Measurements from ENCODE around the gene PPP1R13L. TPM values are rescaled to one million over a fixed set of nuclear protein-coding genes. Genes with fewer than 3 reads are reported as not detected.

Gene PPP1R13L
- polyA plus RNA-seq: 10 to 100 TPM; 11.1 to 36.5 (median 14.5) TPM

GRCh38 chr19:45404557-45405434, at the start of gene PPP1R13L:
Gene PPP1R13L (minus strand): TSS chr19:45405069. CDS start chr19:45398318, 6,751 bp downstream.
- 2 to 9% (median 5%) methylated on average over 46 of the region's 46 CpGs for WGBS, 3 donors
- H3K27ac ChIP-seq (ENCODE audit: low read depth, low read length): peak within 1 kb of the TSS; percentile 23

GRCh38 chr19:45451850-45452387, 47.0 kb upstream of the PPP1R13L start:
- no peak overlapping the region for H3K27ac ChIP-seq (ENCODE audit: low read depth, low read length)
- 76 to 82% (median 80%) methylated on average over 12 of the region's 12 CpGs for WGBS, 3 donors

DNA sequence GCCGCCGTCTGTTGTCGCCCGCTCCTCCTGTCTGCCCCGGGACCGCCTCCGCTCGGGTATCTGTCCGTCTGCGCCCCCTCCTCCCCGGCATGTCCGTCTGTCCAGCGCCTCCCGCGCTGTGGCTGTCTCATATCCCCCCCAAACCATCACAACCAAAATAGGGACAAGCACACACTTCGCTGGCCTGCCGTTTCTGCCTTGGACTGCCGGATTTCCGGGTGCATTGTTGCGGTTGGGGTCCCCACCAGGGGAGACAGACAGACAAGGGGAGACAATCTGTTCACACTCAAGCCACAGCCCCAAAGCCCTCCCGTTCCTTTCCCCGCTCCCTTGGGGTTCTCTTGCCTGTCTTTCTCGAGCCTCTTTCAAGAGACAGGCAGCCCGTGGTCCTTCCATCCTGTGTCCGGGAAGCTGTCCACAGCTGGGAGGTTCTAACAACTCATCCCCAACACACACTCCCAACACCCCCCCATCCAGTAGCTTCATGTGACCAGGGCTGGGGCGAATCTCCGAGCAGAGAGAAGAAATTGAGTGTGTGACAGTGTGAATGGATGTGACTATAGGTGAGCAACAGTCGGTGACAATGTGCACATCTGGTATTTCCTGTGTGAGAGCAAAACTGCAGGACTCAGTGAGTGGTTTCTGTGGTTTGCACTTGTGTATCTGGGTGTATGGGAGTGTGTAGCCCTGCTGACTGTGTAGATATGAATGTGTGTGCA, 46.4 kb upstream of the PPP1R13L start:
- H3K27ac ChIP-seq (ENCODE audit: low read depth, low read length): no peak overlapping the region
- WGBS, 3 donors: 3 to 9% (median 4%) methylated on average over 21 to 28 of the region's 28 CpGs

DNA sequence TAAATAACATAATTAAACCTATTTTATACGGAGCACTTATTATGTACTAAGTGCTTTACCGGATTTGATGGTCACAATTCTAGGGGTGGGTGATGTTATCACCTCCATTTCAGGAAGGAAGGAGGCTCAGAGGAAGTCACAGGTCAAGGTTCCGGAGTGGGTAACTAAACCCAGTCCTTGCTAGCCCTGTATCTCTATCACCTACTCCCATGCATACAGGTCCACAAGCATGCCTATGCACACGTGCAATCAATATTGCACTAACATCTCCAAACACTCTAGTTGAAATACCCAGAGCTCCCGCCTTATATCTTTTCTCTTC, 45.1 kb upstream of the PPP1R13L start:
- 17 to 23% (median 19%) methylated on average over 5 of the region's 5 CpGs for WGBS, 3 donors
- no peak overlapping the region for H3K27ac ChIP-seq (ENCODE audit: low read depth, low read length)

GRCh38 chr19:45448887-45449299, 44.0 kb upstream of the PPP1R13L start:
- 71 to 77% (median 72%) methylated on average over 7 of the region's 7 CpGs for WGBS, 3 donors

GRCh38 chr19:45448425-45448756, 43.5 kb upstream of the PPP1R13L start:
- WGBS, 3 donors: 84 to 93% (median 88%) methylated on average over 3 of the region's 3 CpGs
- H3K27ac ChIP-seq (ENCODE audit: low read depth, low read length): no peak overlapping the region

More at GRCh38 chr19:45448887-45449299, 44.0 kb upstream of the PPP1R13L start:
- no peak overlapping the region for H3K27ac ChIP-seq (ENCODE audit: low read depth, low read length)

- H3K27ac ChIP-seq (ENCODE audit: low read depth, low read length): no peak overlapping the region
- 68 to 88% (median 82%) methylated on average over 7 of the region's 7 CpGs for WGBS, 3 donors
Observed at GRCh38 chr19:45446944-45447343, 42.1 kb upstream of the PPP1R13L start.

DNA sequence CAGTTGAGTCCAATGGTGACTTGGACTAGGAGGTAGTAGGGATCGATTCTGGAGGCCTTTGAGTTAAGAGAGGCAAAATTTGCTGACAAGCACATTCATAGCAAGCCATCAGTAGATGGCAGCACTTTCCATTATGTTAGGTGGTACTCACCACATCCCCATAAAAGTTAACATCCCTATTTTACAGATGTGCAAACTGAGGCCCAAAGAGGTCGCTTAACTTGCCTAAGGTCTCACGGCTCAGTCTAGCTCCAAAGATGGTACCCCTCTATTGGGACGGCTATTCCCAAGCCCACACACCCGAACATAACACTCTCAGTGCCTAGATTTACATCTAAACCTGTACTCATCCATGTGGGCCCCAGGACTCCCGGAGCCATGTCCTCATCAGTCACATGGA, 41.4 kb upstream of the PPP1R13L start:
- WGBS, 3 donors: 83 to 86% (median 83%) methylated on average over 6 of the region's 6 CpGs
- H3K27ac ChIP-seq (ENCODE audit: low read depth, low read length): no peak overlapping the region

- WGBS, 3 donors: 95 to 97% (median 95%) methylated on average over 4 of the region's 4 CpGs
- H3K27ac ChIP-seq (ENCODE audit: low read depth, low read length): no peak overlapping the region
Observed at GRCh38 chr19:45445139-45445538, 40.3 kb upstream of the PPP1R13L start.

GRCh38 chr19:45444318-45445041, 39.6 kb upstream of the PPP1R13L start:
- H3K27ac ChIP-seq (ENCODE audit: low read depth, low read length): peak overlapping the region; percentile 71
- WGBS, 3 donors: 11 to 14% (median 11%) methylated on average over 33 to 47 of the region's 47 CpGs

GRCh38 chr19:45443462-45444317, 38.8 kb upstream of the PPP1R13L start:
- 1% methylated on average over 46 to 48 of the region's 49 CpGs for WGBS, 3 donors
- H3K27ac ChIP-seq (ENCODE audit: low read depth, low read length): peak overlapping the region; percentile 71

DNA sequence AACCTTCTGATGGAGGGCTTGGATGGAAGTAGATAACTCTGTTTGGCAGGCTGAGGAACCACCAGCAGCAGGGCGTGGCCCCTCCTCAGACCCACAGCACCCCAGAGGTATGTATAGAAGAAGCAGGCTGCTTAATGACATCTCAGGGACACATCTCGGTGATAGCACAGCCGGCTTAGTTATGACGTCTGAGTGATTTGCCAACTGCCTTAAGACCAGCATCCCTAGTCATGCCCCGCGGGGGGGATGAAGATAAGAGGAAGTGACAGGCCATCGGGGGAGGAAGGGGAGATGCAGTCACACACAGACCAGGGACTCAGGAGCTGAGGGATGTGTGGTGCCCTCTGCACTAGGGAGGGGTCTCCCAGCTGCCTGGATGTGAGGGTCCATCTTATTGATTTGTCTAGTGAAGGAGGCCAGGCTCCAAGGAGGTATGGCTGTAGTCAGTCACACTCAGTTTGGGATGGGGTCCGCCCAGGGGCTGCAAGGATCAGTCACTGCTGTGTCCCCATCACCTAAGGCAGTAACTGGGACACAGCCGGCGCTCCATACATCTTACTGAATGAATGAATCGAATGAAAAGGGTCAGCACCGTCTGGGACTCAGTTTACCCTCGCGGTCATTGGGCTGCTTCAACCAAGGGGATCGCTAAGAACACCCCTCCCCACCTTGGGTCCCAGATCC, 38.1 kb upstream of the PPP1R13L start:
- no peak overlapping the region for H3K27ac ChIP-seq (ENCODE audit: low read depth, low read length)
- 11 to 16% (median 12%) methylated on average over 15 of the region's 15 CpGs for WGBS, 3 donors

DNA sequence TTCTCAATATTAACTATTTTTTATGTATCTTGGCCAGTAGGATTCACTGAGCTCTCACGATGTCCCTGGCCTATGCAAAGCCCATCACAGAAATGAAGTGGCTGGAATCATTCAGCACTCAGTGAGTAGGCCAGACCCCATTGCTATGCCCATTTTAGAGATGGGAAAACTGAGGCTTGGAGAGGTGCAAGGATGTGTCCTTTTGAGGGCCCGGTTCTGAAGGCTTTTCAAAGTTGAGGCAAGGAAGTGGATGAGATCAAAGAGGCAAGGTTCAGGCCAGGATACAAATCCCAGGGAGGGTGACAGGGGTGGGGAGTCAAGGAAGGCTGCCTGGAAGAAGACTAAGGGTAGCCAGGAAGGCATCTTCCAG, 37.5 kb upstream of the PPP1R13L start:
- no peak overlapping the region for H3K27ac ChIP-seq (ENCODE audit: low read depth, low read length)
- WGBS, 3 donors: 72 to 80% (median 79%) methylated on average over 2 of the region's 2 CpGs

- 82 to 93% (median 92%) methylated on average over 9 of the region's 9 CpGs for WGBS, 3 donors
- no peak overlapping the region for H3K27ac ChIP-seq (ENCODE audit: low read depth, low read length)
Observed at GRCh38 chr19:45440873-45441654, 36.2 kb upstream of the PPP1R13L start.

GRCh38 chr19:45440259-45440638, 35.4 kb upstream of the PPP1R13L start:
- 65 to 70% (median 68%) methylated on average over 9 of the region's 9 CpGs for WGBS, 3 donors
- H3K27ac ChIP-seq (ENCODE audit: low read depth, low read length): no peak overlapping the region

DNA sequence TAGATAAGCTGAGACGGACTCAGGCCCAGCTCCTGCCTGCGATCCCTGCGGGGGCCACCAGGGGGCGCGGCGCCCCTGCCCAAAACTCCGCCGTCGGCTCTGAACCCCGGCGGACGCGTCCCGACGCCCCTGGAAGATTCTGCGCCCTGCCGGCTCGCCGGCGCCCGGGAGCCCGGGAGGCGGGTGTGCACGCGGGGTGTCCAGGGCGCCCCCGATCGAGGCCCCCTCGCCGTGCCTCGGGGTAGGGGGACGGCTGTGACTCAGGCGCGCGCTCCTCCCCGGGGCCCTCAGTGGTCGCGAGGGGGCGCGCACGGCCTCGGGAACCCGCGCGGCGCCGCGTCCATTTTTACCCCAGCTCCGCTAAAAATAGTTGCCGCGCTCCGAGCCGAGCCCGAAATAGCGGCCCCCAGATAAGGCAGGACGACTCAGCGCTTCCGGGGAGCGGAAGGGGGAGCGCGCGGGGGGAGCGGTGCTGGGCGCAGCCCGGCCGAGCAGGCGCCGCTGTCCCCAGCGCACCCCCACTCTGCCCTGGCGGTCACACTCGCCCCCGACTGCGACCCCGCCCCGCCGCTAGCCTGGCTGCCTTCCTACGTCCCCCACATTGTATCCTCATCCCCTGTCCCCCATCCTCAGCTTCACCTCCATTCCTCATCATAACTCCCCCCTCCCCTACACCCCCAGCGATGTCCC, 34.8 kb upstream of the PPP1R13L start:
- 0 to 1% (median 1%) methylated on average over 44 to 78 of the region's 78 CpGs for WGBS, 3 donors

More for the DNA sequence above, 34.8 kb upstream of the PPP1R13L start:
- peak overlapping the region; percentile 61 for H3K27ac ChIP-seq (ENCODE audit: low read depth, low read length)
